ENCODE data around the gene RELA.
"Not testable (repeated sequence)": the region's sequence is repeated elsewhere in the genome, so short reads cannot be mapped to it uniquely, and the experiment has no call there.

RELA gene

DNA sequence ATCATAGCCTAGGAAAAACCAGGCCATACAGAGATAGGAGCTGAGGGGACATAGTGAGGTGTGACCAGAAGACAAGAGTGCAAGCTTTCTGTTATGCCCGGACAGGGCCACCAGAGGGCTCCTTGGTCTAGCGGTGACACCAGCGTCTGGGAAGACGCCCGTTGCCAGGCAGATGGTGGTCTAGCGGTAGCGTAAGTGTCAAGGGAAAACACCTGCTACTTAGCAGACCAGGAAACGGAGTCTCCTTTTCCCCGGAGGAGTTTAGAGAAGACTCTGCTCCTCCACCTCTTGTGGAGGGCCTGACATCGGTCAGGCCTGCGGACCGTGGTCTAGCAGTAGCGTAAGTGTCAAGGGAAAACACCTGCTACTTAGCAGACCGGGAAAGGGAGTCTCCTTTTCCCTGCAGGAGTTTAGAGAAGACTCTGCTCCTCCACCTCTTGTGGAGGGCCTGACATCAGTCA, 43.6 kb upstream of the RELA start:
- DNase-seq (ENCODE audit: low read depth); H3K4me3 ChIP-seq (ENCODE audit: low read depth, low read length); in situ Hi-C loops (cut with HindIII; ENCODE audit: low sequenced_read_pairs): not testable (repeated sequence)
- TF ChIP-seq, protein P1, sequence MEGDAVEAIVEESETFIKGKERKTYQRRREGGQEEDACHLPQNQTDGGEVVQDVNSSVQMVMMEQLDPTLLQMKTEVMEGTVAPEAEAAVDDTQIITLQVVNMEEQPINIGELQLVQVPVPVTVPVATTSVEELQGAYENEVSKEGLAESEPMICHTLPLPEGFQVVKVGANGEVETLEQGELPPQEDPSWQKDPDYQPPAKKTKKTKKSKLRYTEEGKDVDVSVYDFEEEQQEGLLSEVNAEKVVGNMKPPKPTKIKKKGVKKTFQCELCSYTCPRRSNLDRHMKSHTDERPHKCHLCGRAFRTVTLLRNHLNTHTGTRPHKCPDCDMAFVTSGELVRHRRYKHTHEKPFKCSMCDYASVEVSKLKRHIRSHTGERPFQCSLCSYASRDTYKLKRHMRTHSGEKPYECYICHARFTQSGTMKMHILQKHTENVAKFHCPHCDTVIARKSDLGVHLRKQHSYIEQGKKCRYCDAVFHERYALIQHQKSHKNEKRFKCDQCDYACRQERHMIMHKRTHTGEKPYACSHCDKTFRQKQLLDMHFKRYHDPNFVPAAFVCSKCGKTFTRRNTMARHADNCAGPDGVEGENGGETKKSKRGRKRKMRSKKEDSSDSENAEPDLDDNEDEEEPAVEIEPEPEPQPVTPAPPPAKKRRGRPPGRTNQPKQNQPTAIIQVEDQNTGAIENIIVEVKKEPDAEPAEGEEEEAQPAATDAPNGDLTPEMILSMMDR (IDR thresholded peaks at IDR 0.05; ENCODE audit: low read depth, low read length, missing control alignments): peak; percentile 54

DNA sequence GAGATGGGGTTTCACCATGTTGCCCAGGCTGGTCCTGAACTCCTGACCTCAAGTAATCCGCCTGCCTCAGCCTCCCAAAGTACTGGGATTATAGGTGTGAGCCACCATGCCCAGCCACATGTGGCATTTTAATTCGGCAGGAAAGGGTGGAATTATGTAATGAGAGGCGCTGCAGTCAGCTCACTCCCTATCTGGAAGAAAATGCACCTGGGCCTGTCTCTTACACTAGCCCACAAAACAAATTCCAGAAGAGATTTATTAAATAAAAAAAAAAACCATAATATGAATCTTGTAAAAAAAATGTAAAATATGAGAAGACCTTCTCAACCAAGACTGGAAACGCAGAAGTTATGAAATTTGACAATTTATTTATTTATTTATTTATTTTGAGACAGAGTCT, 41.1 kb upstream of the RELA start:
- TF ChIP-seq, protein P1 (IDR thresholded peaks at IDR 0.05; ENCODE audit: low read depth, low read length, missing control alignments): no peak
- H3K4me3 ChIP-seq (ENCODE audit: low read depth, low read length): no peak overlapping the region
- in situ Hi-C loops (cut with HindIII; ENCODE audit: low sequenced_read_pairs): no loop called here
- no peak for DNase-seq (ENCODE audit: low read depth)

DNA sequence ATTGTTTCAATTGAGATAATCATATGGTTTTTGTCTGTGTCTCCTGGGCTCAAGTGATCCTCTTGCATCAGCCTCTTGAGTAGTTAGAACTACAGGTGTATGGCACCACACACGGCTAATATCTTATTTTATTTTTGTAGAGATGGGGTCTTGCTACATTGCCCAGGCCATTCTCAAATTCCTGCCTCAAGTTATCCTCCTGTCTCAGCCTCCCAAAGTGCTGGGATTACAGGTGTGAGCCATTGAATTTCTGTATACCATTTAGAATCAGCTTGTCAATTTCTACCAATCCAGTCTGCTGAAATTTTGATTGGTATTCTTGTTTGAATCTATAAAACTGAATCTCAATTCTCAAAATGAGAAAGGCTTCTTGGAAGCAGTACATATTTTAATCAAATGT, 39.0 kb upstream of the RELA start:
- TF ChIP-seq, protein P1 (IDR thresholded peaks at IDR 0.05; ENCODE audit: low read depth, low read length, missing control alignments): no peak
- in situ Hi-C loops (cut with HindIII; ENCODE audit: low sequenced_read_pairs): no loop called here
- no peak overlapping the region for H3K4me3 ChIP-seq (ENCODE audit: low read depth, low read length)
- DNase-seq (ENCODE audit: low read depth): no peak

DNA sequence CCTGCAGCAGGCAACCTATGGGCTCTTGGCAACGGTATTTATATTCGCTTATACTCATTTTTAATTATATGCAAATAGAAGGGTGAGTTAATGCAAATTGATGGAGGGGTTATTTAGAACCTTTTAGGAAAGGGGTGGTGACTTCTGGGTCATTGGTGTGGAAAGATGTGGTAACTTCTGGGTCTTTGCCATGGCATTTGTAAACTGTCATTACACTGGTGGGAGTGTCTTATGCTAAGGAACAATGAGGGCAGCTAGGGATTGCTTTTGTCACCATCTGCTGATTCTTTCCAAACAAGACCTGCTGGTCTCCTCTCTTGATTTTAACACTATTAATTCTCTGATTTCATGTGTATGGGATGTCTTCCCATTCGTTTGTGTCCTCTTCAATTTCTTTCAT, 37.7 kb upstream of the RELA start:
- TF ChIP-seq, protein P1 (IDR thresholded peaks at IDR 0.05; ENCODE audit: low read depth, low read length, missing control alignments): no peak
- in situ Hi-C loops (cut with HindIII; ENCODE audit: low sequenced_read_pairs): no loop called here

DNA sequence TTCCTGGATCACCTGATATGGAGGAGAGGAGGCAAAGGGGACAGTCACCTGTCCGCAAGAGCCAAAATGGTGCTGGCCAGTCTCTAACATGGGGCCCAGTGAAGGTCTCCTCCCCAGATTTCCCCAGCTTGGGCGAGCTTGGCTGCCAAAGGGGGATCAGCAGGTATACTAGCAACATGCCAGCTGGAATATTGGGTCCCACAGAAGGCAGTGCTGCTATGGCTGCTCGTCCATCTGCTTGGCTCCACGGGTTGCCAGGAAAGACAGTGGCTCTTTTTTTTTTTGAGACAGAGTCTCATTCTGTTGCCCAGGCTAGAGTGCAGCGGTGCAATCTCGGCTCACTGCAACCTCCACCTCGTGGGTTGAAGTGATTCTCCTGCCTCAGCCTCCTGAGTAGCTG, 36.6 kb upstream of the RELA start:
- DNase-seq (ENCODE audit: low read depth): no peak
- H3K4me3 ChIP-seq (ENCODE audit: low read depth, low read length): no peak overlapping the region
- TF ChIP-seq, protein P1 (IDR thresholded peaks at IDR 0.05; ENCODE audit: low read depth, low read length, missing control alignments): no peak
- in situ Hi-C loops (cut with HindIII; ENCODE audit: low sequenced_read_pairs): no loop called here

More for the DNA sequence above, 37.7 kb upstream of the RELA start:
- H3K4me3 ChIP-seq (ENCODE audit: low read depth, low read length): no peak overlapping the region
- DNase-seq (ENCODE audit: low read depth): no peak

DNA sequence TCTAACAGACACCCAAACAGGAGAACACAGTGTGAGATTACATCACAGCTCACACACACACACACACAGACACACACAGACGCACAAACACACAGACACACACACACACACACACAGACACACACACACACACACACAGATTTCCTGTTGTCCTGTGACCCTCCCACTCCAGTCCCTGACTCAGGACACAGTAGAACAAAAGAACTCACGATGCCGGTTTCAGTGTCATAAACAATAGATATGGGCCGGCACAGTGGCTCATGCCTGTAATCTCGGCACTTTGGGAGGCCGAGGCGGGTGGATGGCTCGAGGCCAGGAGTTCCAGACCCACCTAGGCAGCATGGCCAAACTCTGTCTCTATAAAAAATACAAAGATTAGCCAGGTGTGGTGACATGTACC, 35.5 kb upstream of the RELA start:
- no peak for DNase-seq (ENCODE audit: low read depth)
- no peak overlapping the region for H3K4me3 ChIP-seq (ENCODE audit: low read depth, low read length)
- in situ Hi-C loops (cut with HindIII; ENCODE audit: low sequenced_read_pairs): no loop called here
- TF ChIP-seq, protein P1 (IDR thresholded peaks at IDR 0.05; ENCODE audit: low read depth, low read length, missing control alignments): no peak

All from astrocyte of the cerebellum (primary cell).